OCI-LY7 (cell line): ENCODE measurements around the gene PROB1. TPM values are rescaled to one million over a fixed set of nuclear protein-coding genes. Genes with fewer than 3 reads are reported as not detected.

ENCODE experiments used
- BruUV-seq: library from RNA; stranded (reverse); fragments of 400-500 nt; replicated peaks from 2 replicates; lab custom pipeline; 2021; lab: Mats Ljungman, UMichigan
- CTCF ChIA-PET: fragments of 300-600 bp; sonication (Branson Sonifier 250); formaldehyde crosslinking; loops from one replicate; lab custom pipeline; 2022; ENCODE audit warnings: antibody characterized with exemption; ENCODE audit not compliant: unreplicated experiment; lab: Charles Lee
- POLR2A ChIA-PET: fragments of 300-600 bp; sonication (Branson Sonifier 250); formaldehyde crosslinking; loops from one replicate; lab custom pipeline; 2022; ENCODE audit warnings: antibody characterized with exemption; lab: Charles Lee
- DNase-seq: peaks from one replicate; pipeline ENCODE4 v3.0.0-alpha.2; 2015; ENCODE audit warnings: low spot score
- H2AFZ ChIP-seq: fragments of 200-600 bp; sonication (generic), shearing (Covaris generic); 2 replicates; pipeline ENCODE4 v1.6.1; 2014; ENCODE audit warnings: mild to moderate bottlenecking, antibody characterized with exemption, low read length, moderate library complexity
- H3K27ac ChIP-seq: fragments of 200-600 bp; sonication (generic); 2 replicates; pipeline ENCODE4 v1.5.1; 2014; ENCODE audit warnings: mixed run types, low read depth, mild to moderate bottlenecking, moderate library complexity, low read length, inconsistent platforms; ENCODE audit not compliant: poor library complexity, severe bottlenecking
- H3K36me3 ChIP-seq: fragments of 200-600 bp; sonication (generic); 2 replicates; pipeline ENCODE4 v1.6.1; 2014; ENCODE audit warnings: mild to moderate bottlenecking, antibody characterized with exemption, low read length, moderate library complexity, mixed read lengths; ENCODE audit not compliant: insufficient read depth
- H3K4me1 ChIP-seq: fragments of 200-600 bp; sonication (generic); 2 replicates; pipeline ENCODE4 v1.5.1; 2014; ENCODE audit warnings: mild to moderate bottlenecking, low read length; ENCODE audit not compliant: insufficient read depth, poor library complexity, severe bottlenecking
- H3K4me2 ChIP-seq: fragments of 200-600 bp; sonication (generic); 2 replicates; pipeline ENCODE4 v1.6.1; 2014; ENCODE audit warnings: mild to moderate bottlenecking, low read length
- H3K4me3 ChIP-seq: fragments of 200-600 bp; sonication (generic); 2 replicates; pipeline ENCODE4 v1.5.1; 2014; ENCODE audit warnings: mild to moderate bottlenecking, low read depth, low read length; ENCODE audit not compliant: poor library complexity, severe bottlenecking
- H3K79me2 ChIP-seq: fragments of 200-600 bp; sonication (generic); 2 replicates; pipeline ENCODE4 v1.6.1; 2016; ENCODE audit warnings: low read depth, mild to moderate bottlenecking, low read length, moderate library complexity, mixed read lengths; ENCODE audit not compliant: insufficient read depth
- H3K9me2 ChIP-seq: fragments of 200-600 bp; sonication (generic); 2 replicates; pipeline ENCODE4 v1.6.1; 2016; ENCODE audit warnings: mild to moderate bottlenecking, low read length, mixed read lengths; ENCODE audit not compliant: insufficient read depth
- H3K9me3 ChIP-seq: fragments of 200-600 bp; sonication (generic); 2 replicates; pipeline ENCODE4 v1.6.1; 2014; ENCODE audit warnings: mild to moderate bottlenecking, mixed run types, low read length, mixed read lengths
- H4K20me1 ChIP-seq: fragments of 200-600 bp; sonication (generic); 2 replicates; pipeline ENCODE4 v1.6.1; 2014; ENCODE audit warnings: mild to moderate bottlenecking, antibody characterized with exemption, low read length, moderate library complexity, mixed read lengths; ENCODE audit not compliant: insufficient read depth
- EZH2phosphoT487 ChIP-seq: fragments of 200-600 bp; sonication (generic); IDR thresholded peaks from 2 replicates; pipeline ENCODE4 v1.6.1; 2018; ENCODE audit warnings: low read depth, borderline replicate concordance, mild to moderate bottlenecking, mixed run types, antibody characterized with exemption, low read length, moderate library complexity, mixed read lengths
- intact Hi-C: fragments of 100-400 bp; cut with micrococcal nuclease; formaldehyde crosslinking; loops from one replicate; pipeline ENCODE4 v1.10.0; 2022; ENCODE audit not compliant: unreplicated experiment
- total RNA-seq, 2 experiments: library from RNA; depleted of rRNA in 1 of 2; stranded (reverse); fragments of >200 nt in 1 of 2; shearing (Covaris generic) in 1 of 2; gene quantifications; 2 replicates each; pipeline ENCODE4 v1.2.3, GENCODE V29; 2014 to 2022
- TF ChIP-seq, protein P1 (sequence below): fragments of 200-600 bp; sonication (generic); conservative IDR thresholded peaks from 2 replicates; pipeline ENCODE4 v1.5.1; 2014; ENCODE audit warnings: mild to moderate bottlenecking, antibody characterized with exemption, low read length, moderate library complexity, mixed read lengths

Gene PROB1
- total RNA-seq, 2 experiments from 2014 or later, result 4.6 to 5.9 TPM

DNA sequence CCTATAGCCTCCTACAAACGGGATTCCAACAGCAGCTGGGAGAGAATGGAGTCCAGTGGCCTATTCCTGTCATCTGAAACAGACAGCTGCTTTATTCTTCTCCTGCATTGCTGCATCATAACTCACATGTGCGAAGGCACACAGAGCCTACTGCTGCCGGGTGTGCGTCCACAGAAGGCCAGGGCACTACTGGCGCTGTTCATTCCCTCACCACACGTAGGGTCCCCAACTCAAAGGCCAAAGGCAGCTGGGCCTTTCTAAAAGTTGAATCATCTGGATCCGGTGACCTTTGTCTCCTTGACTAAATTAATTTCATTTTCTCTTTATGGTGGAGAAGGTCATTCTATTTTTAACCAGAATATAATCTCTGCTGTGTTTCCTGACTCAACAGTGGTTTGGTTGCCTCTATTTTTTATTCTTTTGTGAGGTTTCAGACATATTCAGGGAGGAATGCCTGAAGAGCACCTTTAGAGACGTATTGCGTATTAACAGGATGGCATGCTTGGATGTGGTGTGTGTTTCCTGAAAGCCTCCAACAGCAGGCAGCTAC lies 19.8 kb upstream of the PROB1 start:
- POLR2A ChIA-PET, result no interaction called here
- TF ChIP-seq EZH2phosphoT487, result no peak
- TF ChIP-seq, protein P1, sequence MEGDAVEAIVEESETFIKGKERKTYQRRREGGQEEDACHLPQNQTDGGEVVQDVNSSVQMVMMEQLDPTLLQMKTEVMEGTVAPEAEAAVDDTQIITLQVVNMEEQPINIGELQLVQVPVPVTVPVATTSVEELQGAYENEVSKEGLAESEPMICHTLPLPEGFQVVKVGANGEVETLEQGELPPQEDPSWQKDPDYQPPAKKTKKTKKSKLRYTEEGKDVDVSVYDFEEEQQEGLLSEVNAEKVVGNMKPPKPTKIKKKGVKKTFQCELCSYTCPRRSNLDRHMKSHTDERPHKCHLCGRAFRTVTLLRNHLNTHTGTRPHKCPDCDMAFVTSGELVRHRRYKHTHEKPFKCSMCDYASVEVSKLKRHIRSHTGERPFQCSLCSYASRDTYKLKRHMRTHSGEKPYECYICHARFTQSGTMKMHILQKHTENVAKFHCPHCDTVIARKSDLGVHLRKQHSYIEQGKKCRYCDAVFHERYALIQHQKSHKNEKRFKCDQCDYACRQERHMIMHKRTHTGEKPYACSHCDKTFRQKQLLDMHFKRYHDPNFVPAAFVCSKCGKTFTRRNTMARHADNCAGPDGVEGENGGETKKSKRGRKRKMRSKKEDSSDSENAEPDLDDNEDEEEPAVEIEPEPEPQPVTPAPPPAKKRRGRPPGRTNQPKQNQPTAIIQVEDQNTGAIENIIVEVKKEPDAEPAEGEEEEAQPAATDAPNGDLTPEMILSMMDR, result no peak
- no peak for DNase-seq
- H3K9me2 ChIP-seq, result no peaks in the 10 kb centered on the region
- intact Hi-C loops, result no loop called here
- no peak overlapping the region for H3K27ac ChIP-seq
- H4K20me1 ChIP-seq, result no peaks in the 10 kb centered on the region
- CTCF ChIA-PET, result no interaction called here
- no peaks in the 10 kb centered on the region for H3K4me1 ChIP-seq
- H3K4me2 ChIP-seq, result no peak overlapping the region
- no peaks in the 10 kb centered on the region for H3K79me2 ChIP-seq
- no TSS peak for BruUV-seq
- H3K9me3 ChIP-seq, result no peaks in the 10 kb centered on the region
- H3K36me3 ChIP-seq, result no peaks in the 10 kb centered on the region
- H3K4me3 ChIP-seq, result no peak overlapping the region
- H2AFZ ChIP-seq, result no peak overlapping the region

DNA sequence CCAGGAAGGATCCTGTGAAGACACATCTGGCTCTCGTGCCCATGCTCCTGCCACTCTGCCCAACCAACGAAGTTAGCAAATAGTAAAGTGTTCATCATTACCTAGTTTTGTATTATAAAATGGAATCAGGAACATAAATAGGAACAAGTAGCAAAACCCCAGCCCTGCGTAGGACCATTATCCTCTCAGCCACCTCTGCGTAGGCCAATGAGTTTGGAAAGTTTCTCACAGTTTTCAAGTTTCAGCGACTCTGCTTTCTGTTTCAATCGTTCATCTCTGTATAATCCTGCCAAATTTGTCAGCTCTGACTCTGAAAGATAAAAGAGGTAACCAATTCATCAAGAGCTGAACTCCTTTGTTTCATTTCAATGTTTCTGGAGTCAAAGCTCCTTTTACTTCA lies 19.1 kb upstream of the PROB1 start:
- Histone ChIP-seq H3K79me2 (no peaks in the 10 kb centered on the region), H3K9me2 (no peaks in the 10 kb centered on the region), H3K9me3 (no peaks in the 10 kb centered on the region), H3K4me2 (no peak overlapping the region), H3K27ac (no peak overlapping the region), H3K4me3 (no peak overlapping the region), H2AFZ (no peak overlapping the region), H3K4me1 (no peaks in the 10 kb centered on the region), H4K20me1 (no peaks in the 10 kb centered on the region), H3K36me3 (no peaks in the 10 kb centered on the region)
- intact Hi-C loops, result no loop called here
- DNase-seq, result no peak
- ChIA-PET CTCF (no interaction called here), POLR2A (no interaction called here)
- TF ChIP-seq, protein P1, result no peak
- no peak for TF ChIP-seq EZH2phosphoT487
- no TSS peak for BruUV-seq

DNA sequence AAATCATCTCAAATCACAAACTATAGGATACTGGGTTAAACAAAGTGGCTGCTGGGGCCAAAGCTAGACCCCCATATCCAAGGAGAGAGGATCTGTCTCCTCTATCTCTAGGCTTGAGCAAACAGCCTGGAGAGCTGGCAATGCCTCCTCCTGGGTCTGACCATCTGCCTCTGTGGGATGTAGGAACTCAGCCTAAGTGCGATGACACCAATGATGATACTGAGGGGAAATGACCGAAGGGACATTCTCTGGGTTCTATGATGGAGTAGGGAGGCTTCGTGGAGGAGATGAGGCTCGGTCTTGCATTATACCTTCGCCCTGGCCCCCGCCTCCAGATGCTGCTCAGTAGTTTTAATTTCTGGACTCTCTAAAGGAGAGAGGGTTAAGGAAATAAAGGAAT lies 18.2 kb upstream of the PROB1 start:
- ChIA-PET CTCF (no interaction called here), POLR2A (no interaction called here)
- Histone ChIP-seq H3K4me3 (no peak overlapping the region), H3K9me2 (no peaks in the 10 kb centered on the region), H3K4me1 (peaks cover 5% of the 10 kb centered on the region), H3K9me3 (no peaks in the 10 kb centered on the region), H3K36me3 (no peaks in the 10 kb centered on the region), H2AFZ (no peak overlapping the region), H3K27ac (no peak overlapping the region), H4K20me1 (no peaks in the 10 kb centered on the region), H3K4me2 (no peak overlapping the region), H3K79me2 (no peaks in the 10 kb centered on the region)
- intact Hi-C loops, result no loop called here
- BruUV-seq, result no TSS peak
- no peak for TF ChIP-seq EZH2phosphoT487
- TF ChIP-seq, protein P1, result no peak
- DNase-seq, result no peak
